Right cardiac atrium (tissue), 5 donors: ENCODE data around the gene CARD9. TPM values are rescaled to one million over a fixed set of nuclear protein-coding genes. Genes with fewer than 3 reads are reported as not detected.

Experiments used
- ATAC-seq, 2 donors: fragments of 200-7000 bp; cut with Tn5 transposase; one replicate each; pipeline versions ENCODE4 v1.8.0 to v1.9.1; 2020; ENCODE audit warnings: moderate library complexity in 2 of 2, mild to moderate bottlenecking in 1 of 2
- DNase-seq, 3 donors: peaks; one replicate each; pipeline ENCODE4 v3.0.0-alpha.2; 2020
- H3K27ac ChIP-seq: one replicate; pipeline ENCODE4 v1.5.1; 2013; ENCODE audit warnings: mild to moderate bottlenecking, low read length, control low read depth, moderate library complexity
- H3K27me3 ChIP-seq: one replicate; pipeline ENCODE4 v1.6.1; 2013; ENCODE audit not compliant: control insufficient read depth, insufficient read depth
- H3K4me1 ChIP-seq: one replicate; pipeline ENCODE4 v1.6.1; 2013; ENCODE audit warnings: low read length; ENCODE audit not compliant: control insufficient read depth, insufficient read depth
- H3K4me3 ChIP-seq: one replicate; pipeline ENCODE4 v1.5.1; 2013; ENCODE audit warnings: low read length, control low read depth
- H3K9me3 ChIP-seq: one replicate; pipeline ENCODE4 v1.6.1; 2013; ENCODE audit warnings: low read length; ENCODE audit not compliant: control insufficient read depth
- WGBS: extraction: QIAGEN DNeasy Blood & Tissue Kit; methylation state at CpG from one replicate; pipeline ENCODE4 v1.1.7; 2013; 5-methylcytosine and 5-hydroxymethylcytosine counted together
- intact Hi-C, 4 donors: fragments of 100-400 bp; cut with DNase I; formaldehyde crosslinking; loops; one replicate each; pipeline versions ENCODE4 v1.11.0 to v1.14.0; 2022 to 2023
- polyA plus RNA-seq: library from polyadenylated mRNA; stranded (reverse); fragments of 200-250 nt; gene quantifications from one replicate; pipeline ENCODE4 v1.2.3, GENCODE V29; 2013
- total RNA-seq, 4 donors: library from RNA; stranded (reverse); fragmentation: NEBNext Ultra II Directional; extraction: Animal tissue kit (Norgen Biotek cat#: 25700); gene quantifications; one replicate each; pipeline ENCODE4 v1.2.1, GENCODE V29; 2021
- donor health status: healthy with polysubstance abuse.
- donor health status: DM: no; HTN: yes; CAD: no.
- donor health status: DM: no; HTN: no; CAD: no.
- donor health status: DM: no; HTN: yes; CAD: no; lungs with severe emphysema.
- donor health status: DM: yes; HTN: yes; CAD: no.

CARD9 gene
- total and polyA plus RNA-seq, 5 donors = 0.68 to 2.1 (median 0.78) TPM

DNA sequence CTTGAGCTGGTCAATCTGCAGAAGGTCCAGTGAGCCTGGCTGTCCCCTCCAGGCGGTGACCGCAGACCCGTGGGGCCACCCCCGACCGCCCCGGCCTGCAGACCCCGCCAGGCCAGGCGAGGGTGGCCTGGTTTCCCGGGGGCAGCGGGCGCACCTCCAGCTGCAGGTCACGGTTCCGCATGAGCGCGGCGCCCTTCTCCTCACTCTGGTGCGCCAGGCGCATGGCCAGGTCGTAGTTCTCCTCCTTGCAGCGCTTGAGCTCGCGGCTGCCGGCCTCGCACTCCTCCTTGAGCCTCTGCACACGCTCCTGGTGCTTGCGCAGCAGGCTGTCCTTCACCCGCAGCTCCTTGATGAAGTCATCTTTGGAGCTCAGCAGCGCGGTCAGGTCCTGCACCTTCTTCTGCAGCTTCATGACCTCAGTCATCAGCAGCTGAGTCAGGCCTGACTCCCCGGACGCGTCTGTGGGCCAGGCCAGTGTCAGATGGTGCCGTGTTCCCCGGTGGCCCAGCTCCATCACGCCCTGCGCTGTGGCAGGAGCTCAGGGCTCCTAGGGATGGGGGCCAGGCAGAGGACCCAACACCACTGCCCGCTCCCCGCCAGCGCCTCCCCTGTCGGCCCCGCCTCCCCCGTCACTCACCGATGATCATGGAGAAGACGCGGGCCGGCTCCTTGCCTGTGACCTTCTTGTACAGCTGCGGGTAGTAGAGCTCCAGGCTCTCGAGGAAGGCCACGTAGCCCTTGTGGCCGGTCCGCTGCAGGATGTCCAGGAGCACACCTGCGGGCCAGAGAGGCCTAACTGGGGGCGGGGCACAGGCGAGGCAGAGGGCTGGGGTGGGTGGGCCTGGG is 2.6 kb downstream of the CARD9 start:
- no peaks in the 10 kb centered on the region for H3K27me3 ChIP-seq
- no peak overlapping the region for H3K27ac ChIP-seq
- H3K4me1 ChIP-seq = no peaks in the 10 kb centered on the region
- peak in 1 of 3 donors; percentile 64 for DNase-seq
- 93% methylated on average over 54 of the region's 54 CpGs for WGBS
- no peak for ATAC-seq
- no peaks in the 10 kb centered on the region for H3K9me3 ChIP-seq
- no peak overlapping the region for H3K4me3 ChIP-seq
- intact Hi-C loops = no loop called here

- DNase-seq (peak in 1 of 3 donors; percentile 64), ATAC-seq (no peak)
- no peak overlapping the region for H3K27ac ChIP-seq
- no peak overlapping the region for H3K4me3 ChIP-seq
- no peaks in the 10 kb centered on the region for H3K4me1 ChIP-seq
- H3K27me3 ChIP-seq = no peaks in the 10 kb centered on the region
- intact Hi-C loops = no loop called here
- H3K9me3 ChIP-seq = no peaks in the 10 kb centered on the region
- 94% methylated on average over 19 of the region's 19 CpGs for WGBS
These were observed 3.4 kb downstream of the CARD9 start for GRCh38 chr9:136370037-136370436.

DNA sequence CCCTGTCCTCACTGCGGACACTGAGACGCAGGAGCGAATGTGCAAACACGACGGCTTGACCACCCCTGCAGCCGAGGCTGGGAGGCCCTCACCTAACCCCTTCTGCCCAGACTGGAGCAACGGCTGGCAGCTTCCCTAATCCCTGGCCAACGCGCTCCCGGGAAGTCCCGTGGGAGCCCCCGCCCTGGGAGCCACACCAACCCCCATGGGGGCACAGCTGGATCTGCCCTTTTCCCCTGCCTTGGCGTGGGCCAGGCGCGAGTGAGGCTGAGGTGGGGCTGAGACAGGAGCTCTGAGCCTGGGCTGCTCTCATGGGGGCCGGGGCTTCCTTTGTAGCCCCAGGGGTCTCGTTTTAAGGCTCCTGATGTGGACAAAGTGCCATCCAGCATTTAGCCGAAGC is 5.3 kb downstream of the CARD9 start:
- 78% methylated on average over 18 of the region's 18 CpGs for WGBS
- ATAC-seq = no peak
- intact Hi-C loops = no loop called here
- Histone ChIP-seq H3K27ac (no peak overlapping the region), H3K27me3 (no peaks in the 10 kb centered on the region), H3K4me3 (no peak overlapping the region), H3K4me1 (peaks cover 5% of the 10 kb centered on the region), H3K9me3 (no peaks in the 10 kb centered on the region)
- DNase-seq = peak in 1 of 3 donors; percentile 64

GRCh38 chr9:136367296-136368145 is 5.9 kb downstream of the CARD9 start:
- Histone ChIP-seq H3K4me1 (peaks cover 5% of the 10 kb centered on the region), H3K27ac (no peak overlapping the region), H3K4me3 (no peak overlapping the region), H3K27me3 (no peaks in the 10 kb centered on the region), H3K9me3 (no peaks in the 10 kb centered on the region)
- intact Hi-C loops = no loop called here
- ATAC-seq = no peak
- WGBS = 86% methylated on average over 45 of the region's 45 CpGs
- peak in 1 of 3 donors; percentile 62 for DNase-seq

DNA sequence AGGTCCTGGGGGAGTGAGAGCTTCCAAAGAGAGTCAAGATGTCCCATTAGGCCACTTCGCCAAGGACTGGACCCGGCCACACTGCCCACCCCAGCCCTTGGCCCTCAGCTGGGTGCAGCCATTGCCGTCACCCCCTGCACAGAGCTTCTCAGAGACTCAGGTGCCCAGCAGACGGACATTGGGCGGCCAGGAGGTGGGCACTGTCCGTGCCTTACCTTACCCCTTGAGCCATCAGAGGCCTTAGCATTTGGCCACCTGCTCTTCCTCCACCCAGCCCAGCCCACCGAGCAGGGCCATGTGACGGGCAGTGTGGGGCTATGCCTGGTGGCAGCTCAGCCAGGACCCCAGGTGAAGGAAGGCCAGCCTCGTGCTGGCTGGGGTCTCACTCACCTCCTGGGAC is 6.6 kb downstream of the CARD9 start:
- WGBS = 91% methylated on average over 9 of the region's 9 CpGs
- DNase-seq (peak in 1 of 3 donors; percentile 30), ATAC-seq (no peak)
- Histone ChIP-seq H3K27ac (no peak overlapping the region), H3K4me3 (no peak overlapping the region), H3K27me3 (no peaks in the 10 kb centered on the region), H3K4me1 (peaks cover 5% of the 10 kb centered on the region), H3K9me3 (no peaks in the 10 kb centered on the region)
- intact Hi-C loops = no loop called here

DNA sequence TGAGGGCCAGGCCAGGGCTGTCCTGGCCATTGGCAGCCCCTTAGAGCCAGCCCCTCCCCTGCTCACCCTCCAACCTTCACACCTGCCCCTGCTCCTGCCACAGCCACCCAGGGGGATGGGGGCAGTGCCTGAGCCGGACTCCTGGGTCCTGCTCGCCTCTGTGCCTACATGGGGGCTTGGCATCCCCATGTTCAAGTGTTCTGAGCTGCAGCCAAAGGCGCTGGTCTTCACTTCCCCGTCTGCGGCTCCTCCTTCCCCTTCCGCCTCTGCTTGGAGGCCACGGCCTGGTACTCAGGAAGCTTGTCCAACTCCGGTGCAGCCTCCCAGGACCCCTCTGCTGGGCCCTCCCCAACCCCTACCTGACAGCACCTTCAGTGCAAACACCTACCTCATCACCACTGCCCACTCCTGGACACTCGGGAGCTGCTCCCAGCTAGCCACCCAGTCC is 7.7 kb downstream of the CARD9 start:
- Histone ChIP-seq H3K4me1 (peaks cover 5% of the 10 kb centered on the region), H3K4me3 (no peak overlapping the region), H3K27ac (no peak overlapping the region), H3K27me3 (no peaks in the 10 kb centered on the region), H3K9me3 (no peaks in the 10 kb centered on the region)
- peak in 1 of 3 donors; percentile 67 for DNase-seq
- intact Hi-C loops = no loop called here
- ATAC-seq = no peak
- WGBS = 62% methylated on average over 9 of the region's 9 CpGs

DNA sequence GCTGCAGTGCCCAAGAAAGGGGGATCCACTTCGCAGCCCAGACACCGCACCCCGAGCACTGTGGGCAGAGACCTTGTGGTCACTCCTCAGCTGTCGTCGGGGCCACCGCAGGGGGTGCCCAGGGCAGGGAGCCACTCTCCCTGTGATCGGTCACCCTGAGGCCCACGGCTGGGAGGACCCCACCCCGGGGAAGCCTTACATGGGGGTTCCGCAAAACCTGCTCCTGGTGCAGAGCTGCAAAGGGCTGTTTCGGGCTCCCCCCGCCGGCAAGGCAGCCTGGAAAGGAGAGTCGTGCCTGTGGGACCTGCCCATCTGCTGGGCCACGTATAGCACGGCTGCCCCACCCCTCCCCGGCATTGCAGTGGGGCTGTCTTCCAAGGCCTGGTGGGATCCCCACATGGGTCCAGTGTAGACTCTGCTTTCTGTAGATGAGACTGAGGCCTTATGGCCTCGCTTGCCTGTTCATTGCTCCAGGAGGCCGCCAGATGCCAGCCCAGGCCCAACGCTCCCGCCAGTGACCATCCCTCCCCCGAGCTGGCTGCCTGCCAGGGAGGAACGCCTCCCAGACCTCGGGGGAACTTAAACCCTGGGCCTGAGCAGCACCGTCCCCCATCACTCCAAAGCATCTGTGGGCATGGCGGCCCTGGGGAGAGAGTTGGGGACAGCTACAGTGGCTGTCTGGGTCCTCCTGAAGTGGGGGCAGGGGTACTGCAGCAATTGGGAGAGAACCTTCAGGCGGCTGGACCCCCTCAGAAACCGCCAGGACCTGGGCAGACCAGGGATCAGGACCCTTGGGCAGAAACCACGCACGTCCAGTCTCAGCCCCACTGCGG is 8.3 kb downstream of the CARD9 start:
- no peak overlapping the region for H3K27ac ChIP-seq
- intact Hi-C loops = no loop called here
- WGBS = 74% methylated on average over 31 of the region's 31 CpGs

GRCh38 chr9:136363949-136364748 is 9.3 kb downstream of the CARD9 start:
- intact Hi-C loops = no loop called here

More for the DNA sequence above, 8.3 kb downstream of the CARD9 start:
- Histone ChIP-seq H3K27me3 (no peaks in the 10 kb centered on the region), H3K9me3 (no peaks in the 10 kb centered on the region), H3K4me3 (no peak overlapping the region), H3K4me1 (peaks cover 5% of the 10 kb centered on the region)
- ATAC-seq (no peak), DNase-seq (peak in 2 of 3 donors; percentile 71 to 78)

GRCh38 chr9:136363106-136363948 is 10.1 kb downstream of the CARD9 start, which contains the start of gene DNLZ:
Gene DNLZ, minus strand, starts transcription at chr9:136363744. Its CDS starts 30 bp downstream, at chr9:136363714.
- DNase-seq (peak; percentile 98 to 99 (median 98)), ATAC-seq (peak; percentile 88 to 91)
- no peaks in the 10 kb centered on the region for H3K9me3 ChIP-seq
- H3K4me3 ChIP-seq = peak within 1 kb of the TSS; percentile 89
- intact Hi-C loops = no loop called here
- WGBS = under 1% methylated on average over 97 of the region's 97 CpGs
- H3K4me1 ChIP-seq = peaks cover 5% of the 10 kb centered on the region
- H3K27me3 ChIP-seq = no peaks in the 10 kb centered on the region
- H3K27ac ChIP-seq = peak within 1 kb of the TSS; percentile 93

More at GRCh38 chr9:136363949-136364748, 9.3 kb downstream of the CARD9 start:
- peaks cover 5% of the 10 kb centered on the region for H3K4me1 ChIP-seq
- H3K27me3 ChIP-seq = no peaks in the 10 kb centered on the region
- no peak overlapping the region for H3K27ac ChIP-seq
- 32% methylated on average over 54 of the region's 54 CpGs for WGBS
- H3K4me3 ChIP-seq = no peak overlapping the region
- DNase-seq = peak in 1 of 3 donors; percentile 72
- H3K9me3 ChIP-seq = no peaks in the 10 kb centered on the region
- no peak for ATAC-seq
